ENCODE data around the gene FNIP1.

GRCh38 chr5:131787736-131788135 lies 9.1 kb downstream of the FNIP1 start:
- TF ChIP-seq CTCF (conservative IDR thresholded peaks at IDR 0.05; ENCODE audit: low read depth in 2 of 2) (no peak), CREB1 (CRISPR knock-in tag; IDR thresholded peaks at IDR 0.05; ENCODE audit: low read depth) (no peak), EZH2 (IDR thresholded peaks at IDR 0.05; ENCODE audit: low read depth, unreplicated experiment) (no peak), POLR2AphosphoS5 (IDR thresholded peaks at IDR 0.05; ENCODE audit: low read depth) (no peak), STAT1 (IDR thresholded peaks at IDR 0.05; ENCODE audit: unreplicated experiment) (no peak), REST (IDR thresholded peaks at IDR 0.05; ENCODE audit: unreplicated experiment) (no peak), EZH2phosphoT487 (IDR thresholded peaks at IDR 0.05; ENCODE audit: unreplicated experiment) (no peak), ZNF331 (CRISPR knock-in tag; IDR thresholded peaks at IDR 0.05; ENCODE audit: low read depth) (no peak), NANOG (IDR thresholded peaks at IDR 0.05; ENCODE audit: borderline replicate concordance) (no peak), ETS1 (IDR thresholded peaks at IDR 0.05) (no peak)

Measured in GM23338 (cell line).